OCI-LY7 (cell line): Measurements from ENCODE around the gene RNF208. TPM values are rescaled to one million over a fixed set of nuclear protein-coding genes. Genes with fewer than 3 reads are reported as not detected.
"Not testable (repeated sequence)": the region's sequence is repeated elsewhere in the genome, so short reads cannot be mapped to it uniquely, and the experiment has no call there.

ENCODE experiments used
- BruUV-seq: library from RNA; stranded (reverse); fragments of 400-500 nt; replicated peaks from 2 replicates; lab custom pipeline; 2021; lab: Mats Ljungman, UMichigan
- CTCF ChIA-PET: fragments of 300-600 bp; sonication (Branson Sonifier 250); formaldehyde crosslinking; loops from one replicate; lab custom pipeline; 2022; ENCODE audit warnings: antibody characterized with exemption; ENCODE audit not compliant: unreplicated experiment; lab: Charles Lee
- POLR2A ChIA-PET: fragments of 300-600 bp; sonication (Branson Sonifier 250); formaldehyde crosslinking; loops from one replicate; lab custom pipeline; 2022; ENCODE audit warnings: antibody characterized with exemption; lab: Charles Lee
- DNase-seq: peaks from one replicate; pipeline ENCODE4 v3.0.0-alpha.2; 2015; ENCODE audit warnings: low spot score
- H2AFZ ChIP-seq: fragments of 200-600 bp; sonication (generic), shearing (Covaris generic); 2 replicates; pipeline ENCODE4 v1.6.1; 2014; ENCODE audit warnings: mild to moderate bottlenecking, antibody characterized with exemption, low read length, moderate library complexity
- H3K27ac ChIP-seq: fragments of 200-600 bp; sonication (generic); 2 replicates; pipeline ENCODE4 v1.5.1; 2014; ENCODE audit warnings: mixed run types, low read depth, mild to moderate bottlenecking, moderate library complexity, low read length, inconsistent platforms; ENCODE audit not compliant: poor library complexity, severe bottlenecking
- H3K36me3 ChIP-seq: fragments of 200-600 bp; sonication (generic); 2 replicates; pipeline ENCODE4 v1.6.1; 2014; ENCODE audit warnings: mild to moderate bottlenecking, antibody characterized with exemption, low read length, moderate library complexity, mixed read lengths; ENCODE audit not compliant: insufficient read depth
- H3K4me1 ChIP-seq: fragments of 200-600 bp; sonication (generic); 2 replicates; pipeline ENCODE4 v1.5.1; 2014; ENCODE audit warnings: mild to moderate bottlenecking, low read length; ENCODE audit not compliant: insufficient read depth, poor library complexity, severe bottlenecking
- H3K4me2 ChIP-seq: fragments of 200-600 bp; sonication (generic); 2 replicates; pipeline ENCODE4 v1.6.1; 2014; ENCODE audit warnings: mild to moderate bottlenecking, low read length
- H3K4me3 ChIP-seq: fragments of 200-600 bp; sonication (generic); 2 replicates; pipeline ENCODE4 v1.5.1; 2014; ENCODE audit warnings: mild to moderate bottlenecking, low read depth, low read length; ENCODE audit not compliant: poor library complexity, severe bottlenecking
- H3K79me2 ChIP-seq: fragments of 200-600 bp; sonication (generic); 2 replicates; pipeline ENCODE4 v1.6.1; 2016; ENCODE audit warnings: low read depth, mild to moderate bottlenecking, low read length, moderate library complexity, mixed read lengths; ENCODE audit not compliant: insufficient read depth
- H3K9me2 ChIP-seq: fragments of 200-600 bp; sonication (generic); 2 replicates; pipeline ENCODE4 v1.6.1; 2016; ENCODE audit warnings: mild to moderate bottlenecking, low read length, mixed read lengths; ENCODE audit not compliant: insufficient read depth
- H3K9me3 ChIP-seq: fragments of 200-600 bp; sonication (generic); 2 replicates; pipeline ENCODE4 v1.6.1; 2014; ENCODE audit warnings: mild to moderate bottlenecking, mixed run types, low read length, mixed read lengths
- H4K20me1 ChIP-seq: fragments of 200-600 bp; sonication (generic); 2 replicates; pipeline ENCODE4 v1.6.1; 2014; ENCODE audit warnings: mild to moderate bottlenecking, antibody characterized with exemption, low read length, moderate library complexity, mixed read lengths; ENCODE audit not compliant: insufficient read depth
- CTCF ChIP-seq: fragments of 200-600 bp; sonication (generic); conservative IDR thresholded peaks from 2 replicates; pipeline ENCODE4 v1.5.1; 2014; ENCODE audit warnings: mild to moderate bottlenecking, antibody characterized with exemption, low read length, moderate library complexity, mixed read lengths
- EZH2phosphoT487 ChIP-seq: fragments of 200-600 bp; sonication (generic); IDR thresholded peaks from 2 replicates; pipeline ENCODE4 v1.6.1; 2018; ENCODE audit warnings: low read depth, borderline replicate concordance, mild to moderate bottlenecking, mixed run types, antibody characterized with exemption, low read length, moderate library complexity, mixed read lengths
- intact Hi-C: fragments of 100-400 bp; cut with micrococcal nuclease; formaldehyde crosslinking; loops from one replicate; pipeline ENCODE4 v1.10.0; 2022; ENCODE audit not compliant: unreplicated experiment
- total RNA-seq, 2 experiments: library from RNA; depleted of rRNA in 1 of 2; stranded (reverse); fragments of >200 nt in 1 of 2; shearing (Covaris generic) in 1 of 2; gene quantifications; 2 replicates each; pipeline ENCODE4 v1.2.3, GENCODE V29; 2014 to 2022

Gene RNF208
- total RNA-seq, 2 experiments from 2014 or later, result 0.47 to 5.5 TPM

GRCh38 chr9:137244486-137245449, 22.7 kb upstream of the RNF208 start:
- H4K20me1 ChIP-seq, result peaks cover 14% of the 10 kb centered on the region
- POLR2A ChIA-PET, result interaction anchor here (0.6 kb wide), 1 partner anchor 174 kb away, joined by 3 read pairs; the partner anchor contains the start of gene SAPCD2
- no TSS peak for BruUV-seq
- TF ChIP-seq CTCF (no peak), EZH2phosphoT487 (no peak)
- no peak for DNase-seq
- no peak overlapping the region for H3K27ac ChIP-seq
- CTCF ChIA-PET, result no interaction called here
- 0 out of 2 replicates have a peak overlapping the region, but pooled peaks have one; percentile 43 for H3K4me2 ChIP-seq
- H3K79me2 ChIP-seq, result peaks cover 19% of the 10 kb centered on the region
- intact Hi-C loops, result no loop called here
- peaks cover 28% of the 10 kb centered on the region for H3K36me3 ChIP-seq
- no peaks in the 10 kb centered on the region for H3K9me2 ChIP-seq
- H3K9me3 ChIP-seq, result no peaks in the 10 kb centered on the region
- H3K4me3 ChIP-seq, result no peak overlapping the region
- no peak overlapping the region for H2AFZ ChIP-seq
- peaks cover 36% of the 10 kb centered on the region for H3K4me1 ChIP-seq

- Histone ChIP-seq H3K4me2 (peak overlapping the region; percentile 43), H4K20me1 (peaks cover 14% of the 10 kb centered on the region), H3K79me2 (peaks cover 27% of the 10 kb centered on the region), H3K4me3 (no peak overlapping the region), H3K9me3 (no peaks in the 10 kb centered on the region), H2AFZ (no peak overlapping the region), H3K4me1 (peaks cover 39% of the 10 kb centered on the region), H3K27ac (no peak overlapping the region), H3K36me3 (peaks cover 28% of the 10 kb centered on the region), H3K9me2 (no peaks in the 10 kb centered on the region)
- ChIA-PET CTCF (no interaction called here), POLR2A (interaction anchor here (0.6 kb wide), 1 partner anchor 174 kb away, joined by 3 read pairs; the partner anchor contains the start of gene SAPCD2)
- TF ChIP-seq CTCF, result no peak
- no peak for TF ChIP-seq EZH2phosphoT487
- no peak for DNase-seq
- intact Hi-C loops, result no loop called here
- BruUV-seq, result no TSS peak
Observed at GRCh38 chr9:137243626-137244485, 21.8 kb upstream of the RNF208 start.

- H3K79me2 ChIP-seq, result peaks cover 33% of the 10 kb centered on the region
- H3K27ac ChIP-seq, H3K9me2 ChIP-seq, H2AFZ ChIP-seq, DNase-seq, H3K4me3 ChIP-seq, CTCF ChIA-PET, H3K9me3 ChIP-seq, intact Hi-C loops: not testable (repeated sequence)
- POLR2A ChIA-PET, result interaction anchor here (1.5 kb wide), 1 partner anchor 11 kb away, joined by 7 read pairs; no protein-coding TSS in a partner anchor
- peaks cover 45% of the 10 kb centered on the region for H3K4me1 ChIP-seq
- BruUV-seq, result TSS peak; percentile 95
- peaks cover 14% of the 10 kb centered on the region for H4K20me1 ChIP-seq
- peak overlapping the region; percentile 99 for H3K4me2 ChIP-seq
- H3K36me3 ChIP-seq, result peaks cover 28% of the 10 kb centered on the region
Observed at GRCh38 chr9:137243266-137243625, 21.2 kb upstream of the RNF208 start.
